Large intestine (tissue), 3 donors: ENCODE data around the gene GLB1L3. TPM values are rescaled to one million over a fixed set of nuclear protein-coding genes. Genes with fewer than 3 reads are reported as not detected.

Experiments used
- DNase-seq, 2 donors: peaks; one replicate each; pipeline versions ENCODE4 v3.0.0 to v3.0.0-alpha.2; 2013
- H3K27ac ChIP-seq: one replicate; pipeline ENCODE4 v1.5.1; 2013; ENCODE audit warnings: low read length
- H3K27me3 ChIP-seq: 2 replicates; pipeline ENCODE4 v1.6.1; 2013; ENCODE audit warnings: low read length; ENCODE audit not compliant: control insufficient read depth, insufficient read depth
- H3K36me3 ChIP-seq: 2 replicates; pipeline ENCODE4 v1.6.1; 2013; ENCODE audit warnings: low read length; ENCODE audit not compliant: control insufficient read depth, insufficient read depth
- H3K4me1 ChIP-seq: one replicate; pipeline ENCODE4 v1.6.1; 2013; ENCODE audit warnings: low read length; ENCODE audit not compliant: control insufficient read depth, insufficient read depth
- H3K4me3 ChIP-seq: one replicate; pipeline ENCODE4 v1.5.1; 2013; ENCODE audit warnings: low read length
- H3K9me3 ChIP-seq: one replicate; pipeline ENCODE4 v1.6.1; 2013; ENCODE audit warnings: mild to moderate bottlenecking, low read depth, low read length, moderate library complexity; ENCODE audit not compliant: control insufficient read depth
- WGBS: methylation state at CpG from one replicate; pipeline ENCODE4 v1.1.5; 2013; ENCODE audit warnings: low lambda C conversion rate; ENCODE audit not compliant: insufficient coverage; 5-methylcytosine and 5-hydroxymethylcytosine counted together
- polyA plus RNA-seq: library from polyadenylated mRNA; unstranded; fragments of 120-200 nt; gene quantifications from one replicate; pipeline ENCODE4 v1.2.1, GENCODE V29; 2013

Gene GLB1L3
- polyA plus RNA-seq, 1 donor: 0.04 TPM

DNA sequence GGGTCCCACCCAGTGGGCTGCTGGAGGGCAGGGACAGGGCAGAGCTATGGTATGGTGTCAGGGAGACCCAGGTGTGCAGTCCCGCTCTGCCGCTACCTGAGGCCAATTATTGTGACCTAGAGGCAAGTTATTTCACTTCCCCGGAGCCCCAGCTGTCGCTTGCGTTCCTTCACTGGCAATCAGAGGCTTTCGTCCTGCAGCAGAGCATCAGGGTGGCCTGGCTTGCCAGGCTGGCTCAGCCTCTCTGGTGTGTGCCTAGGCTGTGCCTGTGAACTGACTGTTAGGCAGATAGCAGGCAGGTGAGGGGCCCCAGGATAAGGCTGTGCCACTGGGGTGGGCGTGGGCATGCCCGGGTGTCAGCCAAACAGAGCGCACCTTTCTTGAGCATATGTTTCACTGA is 87.0 kb downstream of the GLB1L3 start:
- H3K27ac ChIP-seq: no peak overlapping the region
- DNase-seq: no peak
- H3K9me3 ChIP-seq: no peaks in the 10 kb centered on the region
- H3K4me1 ChIP-seq: no peaks in the 10 kb centered on the region
- no peak overlapping the region for H3K4me3 ChIP-seq
- H3K27me3 ChIP-seq: no peaks in the 10 kb centered on the region
- no peaks in the 10 kb centered on the region for H3K36me3 ChIP-seq
- WGBS: 83% methylated on average over 1 of the region's 9 CpGs

DNA sequence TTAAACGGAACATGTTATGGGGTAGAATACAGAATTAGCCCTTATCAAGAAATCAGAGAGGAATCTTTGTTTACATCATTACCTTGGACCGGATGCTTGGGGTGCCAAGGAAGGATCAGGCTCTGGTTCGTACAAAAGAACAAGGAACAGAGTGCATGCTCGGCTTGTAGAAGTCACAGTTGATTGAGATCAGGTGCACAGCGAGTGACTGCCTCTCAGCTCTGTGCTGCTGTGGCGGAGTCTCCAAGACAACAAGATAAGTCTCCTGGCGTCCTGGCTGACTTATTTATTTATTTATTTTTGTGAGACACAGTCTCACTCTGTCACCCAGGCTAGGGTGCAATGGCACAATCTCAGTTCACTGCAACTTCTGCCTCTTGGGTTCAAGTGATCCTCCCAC is 87.4 kb downstream of the GLB1L3 start:
- H3K36me3 ChIP-seq: no peaks in the 10 kb centered on the region
- H3K27ac ChIP-seq: no peak overlapping the region
- no peak for DNase-seq
- no peaks in the 10 kb centered on the region for H3K4me1 ChIP-seq
- no peaks in the 10 kb centered on the region for H3K9me3 ChIP-seq
- 78% methylated on average over 2 of the region's 7 CpGs for WGBS
- H3K4me3 ChIP-seq: no peak overlapping the region
- H3K27me3 ChIP-seq: no peaks in the 10 kb centered on the region

DNA sequence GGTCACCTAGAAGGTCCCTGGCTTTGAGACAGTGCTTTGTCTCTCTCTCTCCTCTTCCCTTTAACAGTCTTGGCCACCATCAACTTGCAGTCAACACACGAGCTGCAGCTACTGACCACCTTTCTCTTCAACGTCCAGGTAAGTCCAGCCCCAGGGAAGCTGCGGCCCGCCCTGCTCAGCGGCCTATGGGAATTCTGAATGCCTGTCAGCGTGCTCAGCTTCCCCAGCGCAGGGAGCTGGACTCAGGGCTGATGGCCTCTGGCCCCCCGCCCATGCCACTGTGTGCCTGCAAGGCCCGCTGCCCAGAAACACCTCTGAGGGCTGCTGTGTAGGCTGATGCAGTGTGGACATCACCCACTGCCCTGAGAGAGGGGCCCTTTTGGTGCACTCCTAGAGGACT is 88.1 kb downstream of the GLB1L3 start:
- WGBS: no CpG with 5 or more reads among the region's 9 CpGs
- Histone ChIP-seq H3K9me3 (no peaks in the 10 kb centered on the region), H3K36me3 (no peaks in the 10 kb centered on the region), H3K27ac (no peak overlapping the region), H3K27me3 (no peaks in the 10 kb centered on the region), H3K4me3 (no peak overlapping the region), H3K4me1 (no peaks in the 10 kb centered on the region)
- DNase-seq: no peak

DNA sequence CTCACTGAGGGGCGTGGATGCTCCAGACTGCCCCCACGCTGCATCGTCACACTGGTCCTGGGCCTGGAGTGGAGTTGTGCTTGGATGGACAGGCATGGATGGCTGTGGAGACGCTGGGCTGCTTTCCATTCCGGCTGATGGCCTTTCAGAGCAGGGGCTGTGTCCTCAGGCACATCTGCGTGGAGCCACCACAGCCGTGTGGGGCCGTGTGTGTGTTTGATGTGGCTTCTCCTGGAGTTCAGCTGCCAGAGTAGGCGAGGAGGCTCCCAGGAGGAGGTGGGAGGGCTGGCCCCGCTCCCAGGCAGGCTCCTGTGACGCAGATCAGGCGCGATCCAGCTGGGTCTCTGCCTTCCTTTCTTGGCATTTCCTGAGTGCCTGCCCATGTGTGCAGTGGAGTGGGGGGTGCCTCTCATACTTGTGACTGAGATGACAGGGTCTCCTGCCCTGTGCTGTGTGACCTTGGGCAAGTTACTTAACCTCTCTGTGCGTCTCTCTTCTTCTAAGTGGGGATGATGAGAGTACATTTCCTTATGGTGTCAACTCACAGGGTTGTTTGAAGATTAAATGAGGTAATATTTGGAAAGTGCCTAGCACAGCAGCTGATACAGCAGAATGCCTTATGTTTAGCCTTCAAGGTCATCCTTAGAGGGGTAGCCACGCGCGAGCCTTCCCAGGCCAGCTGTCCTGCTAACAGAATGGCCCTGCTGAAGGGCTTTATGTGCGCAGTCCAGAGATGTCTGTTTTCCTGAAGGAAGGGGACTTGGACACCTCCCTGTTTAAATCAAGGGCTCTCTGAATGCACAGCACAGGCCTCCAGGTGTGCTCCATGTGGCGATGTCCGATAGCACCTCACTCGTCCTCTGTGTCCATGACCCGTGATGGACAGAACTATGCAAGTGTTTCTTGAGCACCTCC is 89.1 kb downstream of the GLB1L3 start:
- no CpG with 5 or more reads among the region's 22 CpGs for WGBS
- Histone ChIP-seq H3K9me3 (no peaks in the 10 kb centered on the region), H3K27me3 (no peaks in the 10 kb centered on the region), H3K27ac (no peak overlapping the region), H3K4me3 (no peak overlapping the region), H3K36me3 (no peaks in the 10 kb centered on the region), H3K4me1 (no peaks in the 10 kb centered on the region)
- DNase-seq: no peak

DNA sequence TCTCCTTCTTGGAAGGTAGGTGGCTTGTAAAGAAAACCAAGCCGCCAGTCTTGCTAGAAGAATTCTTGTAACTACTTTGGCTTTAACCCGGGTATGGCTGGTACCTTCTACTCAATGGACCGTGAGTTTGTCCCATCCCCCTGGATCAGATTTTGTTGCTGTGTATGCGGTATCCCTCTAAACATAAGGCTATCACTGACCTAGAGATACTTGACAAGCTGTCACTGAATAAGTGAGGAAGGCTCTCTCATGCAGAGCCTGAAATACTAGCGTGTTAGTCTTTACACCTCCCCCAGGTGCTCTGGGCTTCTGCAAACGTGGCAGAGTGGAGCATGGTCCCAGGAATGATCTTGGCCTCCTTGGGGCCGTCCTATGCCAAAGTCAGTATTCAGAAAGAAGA is 90.1 kb downstream of the GLB1L3 start:
- Histone ChIP-seq H3K27ac (no peak overlapping the region), H3K36me3 (no peaks in the 10 kb centered on the region), H3K27me3 (no peaks in the 10 kb centered on the region), H3K9me3 (no peaks in the 10 kb centered on the region), H3K4me3 (no peak overlapping the region), H3K4me1 (no peaks in the 10 kb centered on the region)
- DNase-seq: no peak
- no CpG with 5 or more reads among the region's 7 CpGs for WGBS

DNA sequence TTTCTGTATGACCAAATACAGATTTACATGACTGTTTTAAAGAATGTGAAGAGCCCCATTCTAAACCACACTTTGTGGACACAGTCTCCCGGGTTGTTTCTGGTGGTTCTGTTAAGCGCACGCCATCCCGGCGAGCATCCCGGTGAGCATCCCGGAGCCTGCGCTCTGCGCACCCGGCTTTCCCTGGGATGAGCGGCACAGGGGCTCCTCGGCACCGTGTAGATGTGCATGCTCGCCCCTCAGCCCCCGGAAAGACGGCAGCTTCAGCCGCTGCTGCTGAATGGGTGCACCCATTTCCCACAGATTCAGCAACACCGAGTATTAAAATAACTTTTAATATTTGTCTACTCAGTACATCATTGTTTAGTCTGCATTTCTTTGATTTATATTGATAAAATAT is 91.6 kb downstream of the GLB1L3 start:
- Histone ChIP-seq H3K36me3 (no peaks in the 10 kb centered on the region), H3K4me1 (no peaks in the 10 kb centered on the region), H3K27ac (no peak overlapping the region), H3K27me3 (no peaks in the 10 kb centered on the region), H3K9me3 (no peaks in the 10 kb centered on the region), H3K4me3 (no peak overlapping the region)
- no CpG with 5 or more reads among the region's 18 CpGs for WGBS
- DNase-seq: no peak

Other genes starting within 250 kb of the GLB1L3 start
- gene JAM3, start 207.3 kb upstream of the GLB1L3 start, polyA plus RNA-seq: 15.7 TPM
- gene NCAPD3, start 52.4 kb upstream of the GLB1L3 start, polyA plus RNA-seq: 20.2 TPM
- 49.7 TPM for gene VPS26B, start 51.7 kb upstream of the GLB1L3 start, polyA plus RNA-seq
- gene THYN1, start 23.0 kb upstream of the GLB1L3 start, polyA plus RNA-seq: 58.8 TPM
- gene ACAD8, start 22.8 kb upstream of the GLB1L3 start, polyA plus RNA-seq: 32.6 TPM
- gene GLB1L2, start 55.6 kb downstream of the GLB1L3 start, polyA plus RNA-seq: 6.7 TPM
- 2.0 TPM for gene B3GAT1, start 135.9 kb downstream of the GLB1L3 start, polyA plus RNA-seq